OCI-LY1 (cell line): ENCODE results near the gene TMEM40.
A peak's percentile ranks its signal among the peaks of the same experiment; 100 is the strongest.

Experiments
- H2AFZ ChIP-seq: fragments of 200-600 bp; sonication (generic), shearing (Covaris generic); 2 replicates; pipeline ENCODE4 v1.6.0; 2014; ENCODE audit warnings: antibody characterized with exemption, mild to moderate bottlenecking, low read length
- H3F3A ChIP-seq: fragments of 200-600 bp; sonication (generic), shearing (Covaris generic); 2 replicates; pipeline ENCODE4 v1.6.0; 2014; ENCODE audit warnings: mild to moderate bottlenecking, antibody characterized with exemption, low read length, moderate library complexity; ENCODE audit not compliant: insufficient read depth
- H3K27ac ChIP-seq: fragments of 200-600 bp; sonication (generic); 2 replicates; pipeline ENCODE4 v1.5.1; 2014; ENCODE audit warnings: low read length, mixed run types, mild to moderate bottlenecking, low read depth; ENCODE audit not compliant: poor library complexity, severe bottlenecking
- H3K27me3 ChIP-seq: fragments of 200-600 bp; sonication (generic); 2 replicates; pipeline ENCODE4 v1.6.0; 2014; ENCODE audit warnings: antibody characterized with exemption, mild to moderate bottlenecking, low read length, moderate library complexity; ENCODE audit not compliant: insufficient read depth
- H3K36me3 ChIP-seq: fragments of 200-600 bp; sonication (generic); 2 replicates; pipeline ENCODE4 v1.6.1; 2014; ENCODE audit warnings: mild to moderate bottlenecking, antibody characterized with exemption, low read length, moderate library complexity, mixed read lengths; ENCODE audit not compliant: insufficient read depth
- H3K4me1 ChIP-seq: fragments of 200-600 bp; sonication (generic); 2 replicates; pipeline ENCODE4 v1.5.1; 2014; ENCODE audit warnings: mild to moderate bottlenecking, low read length, moderate library complexity; ENCODE audit not compliant: insufficient read depth, severe bottlenecking
- H3K4me2 ChIP-seq: fragments of 200-600 bp; sonication (generic), shearing (Covaris generic); 2 replicates; pipeline ENCODE4 v1.6.1; 2014; ENCODE audit warnings: low read length
- H3K4me3 ChIP-seq: fragments of 200-600 bp; sonication (generic); 2 replicates; pipeline ENCODE4 v1.5.1; 2014; ENCODE audit warnings: low read length, low read depth, mild to moderate bottlenecking, mixed read lengths; ENCODE audit not compliant: poor library complexity, severe bottlenecking
- H3K79me2 ChIP-seq: fragments of 200-600 bp; shearing (Covaris generic); 2 replicates; pipeline ENCODE4 v1.6.1; 2016; ENCODE audit warnings: mixed run types, low read length, mixed read lengths; ENCODE audit not compliant: insufficient read depth
- H3K9ac ChIP-seq: fragments of 200-600 bp; sonication (generic), shearing (Covaris generic); 2 replicates; pipeline ENCODE4 v1.6.1; 2014; ENCODE audit warnings: mild to moderate bottlenecking, low read length, mixed read lengths
- H3K9me2 ChIP-seq: fragments of 200-600 bp; sonication (generic), shearing (Covaris generic); 2 replicates; pipeline ENCODE4 v1.6.1; 2014; ENCODE audit warnings: low read depth, mild to moderate bottlenecking, low read length, mixed read lengths
- H3K9me3 ChIP-seq: fragments of 200-600 bp; shearing (Covaris generic); 2 replicates; pipeline ENCODE4 v1.6.1; 2014; ENCODE audit warnings: low read length, mixed read lengths
- H4K20me1 ChIP-seq: fragments of 200-600 bp; sonication (generic), shearing (Covaris generic); 2 replicates; pipeline ENCODE4 v1.6.0; 2016; ENCODE audit warnings: mild to moderate bottlenecking, low read length; ENCODE audit not compliant: insufficient read depth
- CTCF ChIP-seq: fragments of 200-600 bp; sonication (generic), shearing (Covaris generic); IDR thresholded peaks from 2 replicates; pipeline ENCODE4 v1.5.1; 2017; ENCODE audit warnings: mild to moderate bottlenecking, antibody characterized with exemption, low read length, moderate library complexity, mixed read lengths
- EZH2 ChIP-seq: fragments of 200-600 bp; sonication (generic), shearing (Covaris generic); IDR thresholded peaks from 2 replicates; pipeline ENCODE4 v1.8.0; 2017; ENCODE audit warnings: borderline replicate concordance, mixed run types, mild to moderate bottlenecking, antibody characterized with exemption, low read length, moderate library complexity, mixed read lengths

TMEM40 gene

GRCh38 chr3:12798559-12799179 lies 39.6 kb upstream of the TMEM40 start:
- Histone ChIP-seq H3K9ac (no peak overlapping the region), H3K36me3 (no peaks in the 10 kb centered on the region), H3K4me2 (no peak overlapping the region), H3K4me3 (no peak overlapping the region), H3F3A (no peaks in the 10 kb centered on the region), H4K20me1 (no peaks in the 10 kb centered on the region), H3K9me3 (no peaks in the 10 kb centered on the region), H3K79me2 (no peaks in the 10 kb centered on the region), H3K27ac (no peak overlapping the region), H3K9me2 (no peaks in the 10 kb centered on the region), H2AFZ (no peak overlapping the region), H3K4me1 (peaks cover 4% of the 10 kb centered on the region), H3K27me3 (peaks cover 6% of the 10 kb centered on the region; the same call in 1 of the 2 replicates)
- no peak for TF ChIP-seq CTCF
- no peak for TF ChIP-seq EZH2

- TF ChIP-seq EZH2, result no peak
- no peak for TF ChIP-seq CTCF
Observed at GRCh38 chr3:12797892-12798558, 39.0 kb upstream of the TMEM40 start.

GRCh38 chr3:12797124-12797891 lies 38.2 kb upstream of the TMEM40 start:
- Histone ChIP-seq H3K9me3 (no peaks in the 10 kb centered on the region), H4K20me1 (no peaks in the 10 kb centered on the region), H3K36me3 (no peaks in the 10 kb centered on the region), H3K9ac (no peak overlapping the region; the same call in 1 of the 2 replicates), H3K4me1 (peaks cover 4% of the 10 kb centered on the region), H3K4me2 (peak overlapping the region; percentile 71; the same call in 1 of the 2 replicates), H3K27ac (no peak overlapping the region), H3K27me3 (peaks cover 6% of the 10 kb centered on the region; the same call in 1 of the 2 replicates), H3K4me3 (peak overlapping the region; percentile 60), H3K79me2 (no peaks in the 10 kb centered on the region), H2AFZ (no peak overlapping the region), H3K9me2 (no peaks in the 10 kb centered on the region), H3F3A (no peaks in the 10 kb centered on the region)
- no peak for TF ChIP-seq CTCF
- no peak for TF ChIP-seq EZH2

More at GRCh38 chr3:12797892-12798558, 39.0 kb upstream of the TMEM40 start:
- Histone ChIP-seq H3K9me2 (no peaks in the 10 kb centered on the region), H3K36me3 (no peaks in the 10 kb centered on the region), H3K27ac (no peak overlapping the region), H4K20me1 (no peaks in the 10 kb centered on the region), H3K9ac (no peak overlapping the region), H3K9me3 (no peaks in the 10 kb centered on the region), H3F3A (no peaks in the 10 kb centered on the region), H3K79me2 (no peaks in the 10 kb centered on the region), H3K4me3 (no peak overlapping the region), H3K4me1 (peaks cover 4% of the 10 kb centered on the region), H3K4me2 (no peak overlapping the region), H2AFZ (no peak overlapping the region), H3K27me3 (peaks cover 6% of the 10 kb centered on the region; the same call in 1 of the 2 replicates)
